ENCODE data around the gene POU2F1.

The POU2F1 gene

DNA sequence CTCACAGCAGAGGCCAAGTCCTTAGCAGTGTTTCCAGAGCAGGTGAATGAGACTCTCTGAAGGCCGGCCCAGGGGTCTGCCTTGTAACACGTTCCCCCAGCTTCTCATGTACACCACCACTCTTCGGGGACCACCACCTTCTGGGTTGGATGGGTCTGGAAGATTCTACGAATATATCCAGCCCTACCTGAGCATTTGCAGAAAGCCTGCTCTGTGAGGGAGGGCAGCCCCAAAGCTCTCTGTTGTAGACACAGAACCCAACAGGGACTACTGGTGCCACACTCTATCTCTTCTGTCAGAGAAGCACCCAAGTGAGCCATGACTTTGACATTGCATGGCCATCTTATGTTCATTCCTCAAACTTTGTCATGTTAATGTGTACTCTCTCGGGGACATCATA lies 235.8 kb downstream of the POU2F1 start:
- TF ChIP-seq, protein P1, sequence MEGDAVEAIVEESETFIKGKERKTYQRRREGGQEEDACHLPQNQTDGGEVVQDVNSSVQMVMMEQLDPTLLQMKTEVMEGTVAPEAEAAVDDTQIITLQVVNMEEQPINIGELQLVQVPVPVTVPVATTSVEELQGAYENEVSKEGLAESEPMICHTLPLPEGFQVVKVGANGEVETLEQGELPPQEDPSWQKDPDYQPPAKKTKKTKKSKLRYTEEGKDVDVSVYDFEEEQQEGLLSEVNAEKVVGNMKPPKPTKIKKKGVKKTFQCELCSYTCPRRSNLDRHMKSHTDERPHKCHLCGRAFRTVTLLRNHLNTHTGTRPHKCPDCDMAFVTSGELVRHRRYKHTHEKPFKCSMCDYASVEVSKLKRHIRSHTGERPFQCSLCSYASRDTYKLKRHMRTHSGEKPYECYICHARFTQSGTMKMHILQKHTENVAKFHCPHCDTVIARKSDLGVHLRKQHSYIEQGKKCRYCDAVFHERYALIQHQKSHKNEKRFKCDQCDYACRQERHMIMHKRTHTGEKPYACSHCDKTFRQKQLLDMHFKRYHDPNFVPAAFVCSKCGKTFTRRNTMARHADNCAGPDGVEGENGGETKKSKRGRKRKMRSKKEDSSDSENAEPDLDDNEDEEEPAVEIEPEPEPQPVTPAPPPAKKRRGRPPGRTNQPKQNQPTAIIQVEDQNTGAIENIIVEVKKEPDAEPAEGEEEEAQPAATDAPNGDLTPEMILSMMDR (IDR thresholded peaks at IDR 0.05; ENCODE audit: low read depth, low read length), result no peak
- H3K4me3 ChIP-seq (ENCODE audit: low read depth, low read length), result no peak overlapping the region

DNA sequence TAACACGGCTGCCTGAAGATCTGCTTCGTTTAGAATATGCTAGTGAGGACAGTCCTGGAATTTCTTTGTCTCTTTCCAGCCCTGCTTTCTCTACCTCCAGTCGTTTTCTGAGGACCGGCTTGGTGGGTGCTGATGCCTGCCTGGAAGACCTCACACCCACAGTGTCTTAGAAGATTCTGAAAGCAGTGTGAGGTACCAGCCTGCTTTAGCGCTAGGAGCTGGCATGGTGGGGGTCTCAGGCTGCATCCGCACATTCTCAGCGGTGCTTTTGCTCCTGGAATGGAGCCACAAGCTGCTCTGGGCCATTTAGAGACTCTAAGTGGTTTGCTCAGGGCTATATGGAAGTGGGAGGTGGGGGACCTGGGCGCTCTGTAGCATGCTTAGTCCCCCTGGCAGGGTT lies 236.2 kb downstream of the POU2F1 start:
- TF ChIP-seq, protein P1 (IDR thresholded peaks at IDR 0.05; ENCODE audit: low read depth, low read length), result no peak
- no peak overlapping the region for H3K4me3 ChIP-seq (ENCODE audit: low read depth, low read length)

DNA sequence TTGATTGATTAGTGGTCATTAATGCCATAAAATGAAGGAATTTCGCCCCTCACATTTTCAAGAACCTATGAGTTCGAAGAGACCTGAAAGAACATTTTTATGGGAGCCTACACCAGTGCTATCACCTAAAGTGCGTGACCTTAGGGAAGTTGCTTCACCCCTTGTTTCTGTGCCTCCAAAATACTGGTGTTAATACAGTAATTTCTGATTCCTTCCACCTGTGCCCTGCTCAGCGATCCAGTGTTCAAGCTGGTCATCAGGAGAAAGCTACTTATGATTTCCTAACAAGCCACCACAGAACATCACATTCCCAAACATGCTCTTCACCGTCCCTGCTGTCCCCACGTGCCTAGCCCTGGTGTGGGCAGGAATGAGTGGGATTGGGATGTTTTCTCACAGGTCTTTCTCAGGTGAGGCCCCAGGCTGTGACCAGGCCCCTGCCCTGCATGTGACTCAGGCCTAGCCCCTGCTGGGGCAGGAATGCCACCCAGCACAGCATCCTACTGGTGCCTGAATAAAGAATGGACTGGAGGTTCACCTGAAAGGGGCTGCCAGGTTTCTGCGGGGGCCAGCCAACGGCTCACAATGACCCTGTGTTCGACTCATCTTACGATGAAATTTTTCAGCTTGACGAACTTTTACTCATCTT lies 237.4 kb downstream of the POU2F1 start:
- H3K4me3 ChIP-seq (ENCODE audit: low read depth, low read length), result no peak overlapping the region
- TF ChIP-seq, protein P1 (IDR thresholded peaks at IDR 0.05; ENCODE audit: low read depth, low read length), result no peak

DNA sequence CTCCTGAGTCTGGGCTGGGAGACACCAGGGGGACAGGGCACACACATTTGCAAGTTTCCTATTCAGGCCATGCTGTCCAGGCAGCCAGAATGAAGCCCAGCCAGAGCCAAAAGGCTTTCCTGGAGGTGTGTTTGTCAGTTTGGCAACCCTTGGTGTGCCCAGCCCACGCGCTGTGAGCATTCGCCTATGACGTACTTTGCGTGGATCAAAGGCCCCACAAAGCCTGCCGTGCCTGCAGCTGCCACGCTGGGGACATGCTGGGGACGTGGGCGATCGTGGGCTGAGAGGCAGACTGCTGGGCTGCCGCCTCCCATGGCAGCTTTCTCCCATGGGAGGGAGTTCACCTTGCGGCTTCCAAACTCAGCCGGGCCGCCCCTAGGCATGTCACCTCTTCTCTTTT lies 240.2 kb downstream of the POU2F1 start:
- no peak overlapping the region for H3K4me3 ChIP-seq (ENCODE audit: low read depth, low read length)
- TF ChIP-seq, protein P1 (IDR thresholded peaks at IDR 0.05; ENCODE audit: low read depth, low read length), result no peak

DNA sequence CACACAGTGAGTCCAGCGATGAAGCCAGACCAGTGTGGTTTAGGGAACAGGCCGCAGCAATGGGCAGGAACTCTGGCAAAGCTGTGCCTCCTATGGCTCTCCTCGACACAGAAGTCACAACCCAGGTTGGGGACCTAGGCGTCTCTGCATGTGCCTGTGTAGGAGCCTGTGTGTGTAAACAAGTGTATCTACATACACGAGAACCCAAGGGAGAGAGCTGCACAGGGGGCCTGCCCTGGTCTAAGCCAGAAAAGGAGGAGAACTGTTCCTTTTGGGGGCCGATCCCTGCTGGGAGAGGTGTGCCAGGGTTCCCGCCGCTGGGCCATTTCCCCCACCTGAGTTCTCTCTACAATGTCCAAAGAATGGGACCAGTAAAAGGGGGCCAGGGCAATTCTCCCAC lies 241.7 kb downstream of the POU2F1 start:
- TF ChIP-seq, protein P1 (IDR thresholded peaks at IDR 0.05; ENCODE audit: low read depth, low read length), result no peak
- no peak overlapping the region for H3K4me3 ChIP-seq (ENCODE audit: low read depth, low read length)

DNA sequence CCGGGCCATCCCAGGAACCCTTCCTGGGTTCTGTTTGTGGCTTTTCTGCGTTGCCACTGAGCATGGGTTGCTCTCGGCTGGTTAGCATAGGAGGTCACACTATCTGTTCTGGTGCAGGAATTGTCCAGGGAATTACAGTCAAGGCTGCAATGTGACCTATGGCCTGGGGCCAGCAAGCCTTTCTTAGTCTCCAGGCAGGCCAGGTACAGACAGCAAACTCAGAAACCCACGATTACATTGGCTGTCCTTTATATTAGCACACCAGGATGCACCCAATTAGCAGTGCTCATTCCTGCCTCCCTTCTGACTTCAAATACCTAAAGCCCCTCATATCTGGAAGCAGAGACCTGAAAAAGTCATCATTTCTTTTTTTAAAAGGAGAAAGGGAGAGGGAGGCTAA lies 242.4 kb downstream of the POU2F1 start:
- no peak overlapping the region for H3K4me3 ChIP-seq (ENCODE audit: low read depth, low read length)
- TF ChIP-seq, protein P1 (IDR thresholded peaks at IDR 0.05; ENCODE audit: low read depth, low read length), result no peak

DNA sequence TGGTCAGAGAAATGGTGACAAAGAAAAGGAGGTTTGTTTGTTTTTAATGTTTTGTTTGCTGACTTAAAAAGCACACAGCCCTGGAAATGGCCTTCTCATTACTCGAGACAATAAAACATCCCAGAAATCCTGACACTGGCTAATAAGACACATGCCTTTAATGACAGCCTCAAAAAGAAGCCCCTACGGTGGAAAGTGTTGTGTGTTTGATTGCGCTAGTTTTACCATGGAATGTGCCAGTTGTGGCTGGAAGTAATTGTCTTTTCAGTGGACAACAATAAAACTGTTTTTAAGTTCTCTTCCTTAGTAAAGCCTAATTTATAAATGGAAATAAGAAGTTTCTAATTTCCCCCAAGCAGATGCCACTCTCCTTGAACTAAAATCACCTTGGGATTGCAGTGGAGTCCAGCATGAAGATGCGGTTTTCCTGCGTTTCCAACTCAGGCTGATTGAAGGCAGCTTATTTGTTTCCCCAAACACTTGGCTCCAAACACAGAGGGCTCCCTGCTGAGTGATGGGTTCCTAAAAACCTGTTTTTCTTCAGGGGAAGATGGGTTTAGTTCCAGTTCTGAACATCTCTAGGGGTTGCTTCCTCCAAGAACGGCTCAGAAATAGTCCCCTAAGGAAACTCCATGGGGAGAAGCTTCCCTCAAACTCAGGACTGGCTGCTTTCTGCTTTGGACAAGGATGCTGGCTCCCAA lies 243.3 kb downstream of the POU2F1 start:
- TF ChIP-seq, protein P1 (IDR thresholded peaks at IDR 0.05; ENCODE audit: low read depth, low read length), result no peak
- H3K4me3 ChIP-seq (ENCODE audit: low read depth, low read length), result no peak overlapping the region
